Stimulated activated CD4-positive, alpha-beta T cell treated with anti-CD3 and anti-CD28 coated beads, TNF-alpha, amount 100 ng/mL, for 24 hours (primary cell): ENCODE results near the gene FBN2.
"Not testable (repeated sequence)": the region's sequence is repeated elsewhere in the genome, so short reads cannot be mapped to it uniquely, and the experiment has no call there.

Experiments used
- DNase-seq, 3 experiments: peaks; one replicate each; pipeline ENCODE4 v3.0.0-alpha.2; 2020; ENCODE audit warnings: low read depth in 3 of 3

Gene FBN2

GRCh38 chr5:128478386-128479368 is 59.4 kb downstream of the FBN2 start:
- no peak for DNase-seq

GRCh38 chr5:128477944-128478343 is 60.1 kb downstream of the FBN2 start:
- DNase-seq = no peak

- no peak for DNase-seq
Observed at GRCh38 chr5:128475693-128476092, 62.4 kb downstream of the FBN2 start.

- no peak for DNase-seq
Observed at GRCh38 chr5:128472919-128473318, 65.1 kb downstream of the FBN2 start.

- DNase-seq = no peak
Observed at GRCh38 chr5:128472036-128472435, 66.0 kb downstream of the FBN2 start.

- DNase-seq = no peak
Observed at GRCh38 chr5:128470663-128471062, 67.4 kb downstream of the FBN2 start.

- no peak for DNase-seq
Observed at GRCh38 chr5:128469912-128470311, 68.1 kb downstream of the FBN2 start.

GRCh38 chr5:128466980-128467379 is 71.1 kb downstream of the FBN2 start:
- DNase-seq = no peak

GRCh38 chr5:128466554-128466953 is 71.5 kb downstream of the FBN2 start:
- no peak for DNase-seq

- no peak for DNase-seq
Observed at GRCh38 chr5:128464596-128464995, 73.4 kb downstream of the FBN2 start.

GRCh38 chr5:128462330-128462729 is 75.7 kb downstream of the FBN2 start:
- DNase-seq = no peak

GRCh38 chr5:128457147-128457915 is 80.7 kb downstream of the FBN2 start:
- not testable (repeated sequence) for DNase-seq

GRCh38 chr5:128455841-128456361 is 82.1 kb downstream of the FBN2 start:
- no peak for DNase-seq

- no peak for DNase-seq
Observed at GRCh38 chr5:128453121-128453520, 84.9 kb downstream of the FBN2 start.

GRCh38 chr5:128447224-128447623 is 90.8 kb downstream of the FBN2 start:
- not testable (repeated sequence) for DNase-seq

GRCh38 chr5:128441941-128442350 is 96.1 kb downstream of the FBN2 start:
- DNase-seq = no peak

GRCh38 chr5:128441165-128441564 is 96.9 kb downstream of the FBN2 start:
- no peak for DNase-seq

GRCh38 chr5:128436749-128437188 is 101.3 kb downstream of the FBN2 start:
- DNase-seq = no peak

- DNase-seq = no peak
Observed at GRCh38 chr5:128435861-128436260, 102.2 kb downstream of the FBN2 start.

GRCh38 chr5:128434993-128435392 is 103.1 kb downstream of the FBN2 start:
- no peak for DNase-seq

- DNase-seq = no peak
Observed at GRCh38 chr5:128432913-128433440, 105.1 kb downstream of the FBN2 start.

- DNase-seq = no peak
Observed at GRCh38 chr5:128427921-128428320, 110.1 kb downstream of the FBN2 start.
